K562 (cell line): ENCODE measurements around the gene HOXB7. TPM values are rescaled to one million over a fixed set of nuclear protein-coding genes. Genes with fewer than 3 reads are reported as not detected.
A peak's percentile ranks its signal among the peaks of the same experiment; 100 is the strongest.

ENCODE experiments used
- ARID3A ChIP-seq: IDR thresholded peaks from 2 replicates; pipeline ENCODE4 v1.6.1; 2012; ENCODE audit warnings: low read depth, low read length, improper control_type of control experiment, borderline replicate concordance
- CBFA2T2 ChIP-seq: fragments of 450-650 bp; conservative IDR thresholded peaks from 2 replicates; pipeline ENCODE4 v1.6.1; 2017; ENCODE audit warnings: mild to moderate bottlenecking
- ELF1 ChIP-seq: fragments of 200-800 bp; sonication (Bioruptor generic); IDR thresholded peaks from 2 replicates; pipeline ENCODE4 v1.6.1; 2016; ENCODE audit warnings: missing genetic modification characterization, missing compliant biosample characterization
- MBD1 ChIP-seq: fragments of 250-450 bp; sonication (Bioruptor Pico); IDR thresholded peaks from 2 replicates; pipeline ENCODE4 v1.8.0; 2022; ENCODE audit warnings: inconsistent platforms
- NFYB ChIP-seq: IDR thresholded peaks from 2 replicates; pipeline ENCODE4 v1.6.1; 2011; ENCODE audit warnings: mild to moderate bottlenecking, moderate library complexity; ENCODE audit not compliant: insufficient read length; ENCODE audit errors: extremely low read depth
- POLR2AphosphoS5 ChIP-seq: IDR thresholded peaks from 2 replicates; pipeline ENCODE4 v1.6.1; 2011; ENCODE audit warnings: mild to moderate bottlenecking, low read depth, low read length, moderate library complexity; ENCODE audit not compliant: control insufficient read depth, insufficient read depth
- REST ChIP-seq, 2 experiments: fragments of 450-650 bp; formaldehyde crosslinking in 1 of 2; IDR thresholded peaks; 2 replicates each; pipeline versions ENCODE4 v1.4.0 to v1.6.1; 2014 to 2020; ENCODE audit warnings: mild to moderate bottlenecking in 2 of 2, borderline replicate concordance in 1 of 2, low read depth in 1 of 2
- TEAD4 ChIP-seq, 2 experiments: sonication (generic) in 1 of 2; formaldehyde crosslinking in 1 of 2; IDR thresholded peaks; 2 replicates each; pipeline versions ENCODE4 v1.6.1 to v1.8.0; 2012 to 2022; ENCODE audit warnings: borderline replicate concordance in 1 of 2, inconsistent platforms in 1 of 2, low read length in 1 of 2, mild to moderate bottlenecking in 1 of 2, missing genetic modification reagents in 1 of 2
- USF1 ChIP-seq: sonication (generic); formaldehyde crosslinking; IDR thresholded peaks from 2 replicates; pipeline ENCODE4 v1.9.0; 2022; ENCODE audit warnings: mild to moderate bottlenecking, missing genetic modification reagents
- ZKSCAN1 ChIP-seq: fragments of 150-350 bp; IDR thresholded peaks from 2 replicates; pipeline ENCODE4 v1.6.1; 2016; ENCODE audit warnings: low read depth, low read length
- polyA plus RNA-seq, 8 experiments: library from polyadenylated mRNA; depleted of rRNA in 4 of 8; stranded (reverse) in 5 of 8; unstranded in 3 of 8; fragments of >200 nt; fragmentation: Nextera tagmentation in 2 of 8; fragmentation: Illumina TruSeq in 1 of 8; extraction: Ambion mirVana in 2 of 8; extraction: Trizol in 1 of 8; gene quantifications; 2 replicates each; pipeline versions ENCODE4 v1.2.1 to v1.2.3, GENCODE V29; 2011 to 2014; ENCODE audit warnings: inconsistent platforms in 1 of 8, missing spikeins in 1 of 8
- total RNA-seq, 7 experiments: library from RNA; depleted of rRNA in 6 of 7; stranded (reverse); fragments of >200 nt in 6 of 7; fragmentation: Illumina TruSeq in 2 of 7; extraction: Trizol in 2 of 7; gene quantifications; 2 replicates each; pipeline versions ENCODE4 v1.2.1 to v1.2.3, GENCODE V29; 2011 to 2021; ENCODE audit warnings: low replicate concordance in 1 of 7
- TF ChIP-seq, protein P1 (sequence below): IDR thresholded peaks from 2 replicates; pipeline ENCODE4 v1.6.1; 2016; ENCODE audit warnings: missing genetic modification characterization, missing compliant biosample characterization

HOXB7 gene
- total and polyA plus RNA-seq, 9 of the 15 experiments (the other 6 are each of a cell fraction or from before 2014, with no cell fraction given) = 5.5 to 16.7 (median 8.3) TPM

GRCh38 chr17:48604770-48605329 lies 6.0 kb downstream of the HOXB7 start, which contains the start of gene HOXB6 (continued):
- TF ChIP-seq ZKSCAN1 (no peak), TEAD4 (IDR thresholded peaks at IDR 0.05; ENCODE audit: low read length) (0 out of 2 replicates have a peak, but pooled peaks have one; percentile 11), TEAD4 (CRISPR knock-in tag; IDR thresholded peaks at IDR 0.05; ENCODE audit: borderline replicate concordance) (no peak), CBFA2T2 (0 out of 2 replicates have a peak, but pooled peaks have one; percentile 27), NFYB (peak; percentile 30), ARID3A (peak; percentile 22; the same call in 1 of the 2 replicates), REST (IDR thresholded peaks at IDR 0.05; ENCODE audit: borderline replicate concordance) (peak; percentile 56; the same call in 1 of the 2 replicates), REST (CRISPR knock-in tag; IDR thresholded peaks at IDR 0.05; ENCODE audit: low read depth) (no peak), ELF1 (tag) (no peak), POLR2AphosphoS5 (peak; percentile 16; the same call in 1 of the 2 replicates), MBD1 (CRISPR knock-in tag) (no peak), USF1 (CRISPR knock-in tag) (peak; percentile 93)
- TF ChIP-seq, protein P1, sequence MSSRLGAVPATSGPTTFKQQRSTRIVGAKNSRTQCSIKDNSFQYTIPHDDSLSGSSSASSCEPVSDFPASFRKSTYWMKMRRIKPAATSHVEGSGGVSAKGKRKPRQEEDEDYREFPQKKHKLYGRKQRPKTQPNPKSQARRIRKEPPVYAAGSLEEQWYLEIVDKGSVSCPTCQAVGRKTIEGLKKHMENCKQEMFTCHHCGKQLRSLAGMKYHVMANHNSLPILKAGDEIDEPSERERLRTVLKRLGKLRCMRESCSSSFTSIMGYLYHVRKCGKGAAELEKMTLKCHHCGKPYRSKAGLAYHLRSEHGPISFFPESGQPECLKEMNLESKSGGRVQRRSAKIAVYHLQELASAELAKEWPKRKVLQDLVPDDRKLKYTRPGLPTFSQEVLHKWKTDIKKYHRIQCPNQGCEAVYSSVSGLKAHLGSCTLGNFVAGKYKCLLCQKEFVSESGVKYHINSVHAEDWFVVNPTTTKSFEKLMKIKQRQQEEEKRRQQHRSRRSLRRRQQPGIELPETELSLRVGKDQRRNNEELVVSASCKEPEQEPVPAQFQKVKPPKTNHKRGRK (tag) = peak; percentile 78; the same call in 1 of the 2 replicates
